Keratinocyte (primary cell): ENCODE results near the gene RPRD1B. TPM values are rescaled to one million over a fixed set of nuclear protein-coding genes. Genes with fewer than 3 reads are reported as not detected.
"Not testable (repeated sequence)": the region's sequence is repeated elsewhere in the genome, so short reads cannot be mapped to it uniquely, and the experiment has no call there.

Source experiments
- DNase-seq: peaks from one replicate; pipeline ENCODE4 v3.0.0-alpha.2; 2011; ENCODE audit warnings: low read depth, missing footprints, low spot score
- FAIRE-seq: peaks from 2 replicates; lab custom pipeline; 2011; peaks lifted over from hg19 to GRCh38; lab: Jason Lieb, UNC
- H2AFZ ChIP-seq: 2 replicates; pipeline ENCODE4 v1.6.0; 2012; ENCODE audit warnings: low read length, control low read depth, inconsistent platforms; ENCODE audit not compliant: control insufficient read depth
- H3K27ac ChIP-seq: 2 replicates; pipeline ENCODE4 v1.5.1; 2011; ENCODE audit warnings: low read length; ENCODE audit not compliant: control insufficient read depth, insufficient read depth
- H3K27me3 ChIP-seq: 3 replicates; pipeline ENCODE4 v1.6.0; 2011; ENCODE audit warnings: low read length; ENCODE audit not compliant: control insufficient read depth, insufficient read depth; ENCODE audit errors: extremely low read depth
- H3K36me3 ChIP-seq, 2 experiments: 2 replicates in 1 of 2; 3 replicates in 1 of 2; pipeline ENCODE4 v1.5.1; 2011; ENCODE audit warnings: low read length in 2 of 2, mild to moderate bottlenecking in 1 of 2; ENCODE audit not compliant: control insufficient read depth in 2 of 2, insufficient read depth in 2 of 2; ENCODE audit errors: extremely low read depth in 1 of 2
- H3K4me1 ChIP-seq: 3 replicates; pipeline ENCODE4 v1.5.1; 2011; ENCODE audit warnings: low read length; ENCODE audit not compliant: control insufficient read depth, insufficient read depth; ENCODE audit errors: extremely low read depth
- H3K4me2 ChIP-seq: 3 replicates; pipeline ENCODE4 v1.6.0; 2011; ENCODE audit warnings: low read depth, low read length; ENCODE audit not compliant: control insufficient read depth, insufficient read depth; ENCODE audit errors: extremely low read depth
- H3K4me3 ChIP-seq, 3 experiments: fragments of 200-600 bp in 1 of 3; sonication (generic) in 1 of 3; 2 replicates in 2 of 3; 3 replicates in 1 of 3; pipeline ENCODE4 v1.5.1; 2011 to 2016; ENCODE audit warnings: low read length in 3 of 3, mild to moderate bottlenecking in 3 of 3, control low read depth in 2 of 3, inconsistent platforms in 1 of 3, low read depth in 1 of 3, mixed read lengths in 1 of 3, mixed run types in 1 of 3, moderate library complexity in 1 of 3; ENCODE audit not compliant: control insufficient read depth in 2 of 3, insufficient read depth in 2 of 3; ENCODE audit errors: extremely low read depth in 1 of 3
- H3K79me2 ChIP-seq: 2 replicates; pipeline ENCODE4 v1.6.0; 2012; ENCODE audit warnings: low read length; ENCODE audit not compliant: control insufficient read depth, insufficient read depth
- H3K9ac ChIP-seq: 3 replicates; pipeline ENCODE4 v1.6.0; 2011; ENCODE audit warnings: low read length; ENCODE audit not compliant: control insufficient read depth, insufficient read depth; ENCODE audit errors: extremely low read depth
- H3K9me1 ChIP-seq: 3 replicates; pipeline ENCODE4 v1.6.0; 2011; ENCODE audit warnings: low read length; ENCODE audit not compliant: control insufficient read depth, insufficient read depth; ENCODE audit errors: extremely low read depth
- H3K9me3 ChIP-seq: 2 replicates; pipeline ENCODE4 v1.5.1; 2012; ENCODE audit warnings: low read depth, low read length; ENCODE audit not compliant: control insufficient read depth
- H4K20me1 ChIP-seq: 3 replicates; pipeline ENCODE4 v1.6.0; 2011; ENCODE audit warnings: low read length; ENCODE audit not compliant: control insufficient read depth, insufficient read depth; ENCODE audit errors: extremely low read depth
- EZH2 ChIP-seq: IDR thresholded peaks from one replicate; pipeline ENCODE4 v1.6.1; 2012; ENCODE audit warnings: inconsistent platforms, mild to moderate bottlenecking, low read length, moderate library complexity
- dilution Hi-C: fragments of 300-500 bp; cut with MboI; formaldehyde crosslinking; loops from one replicate; pipeline ENCODE4 v1.7.0; 2020; ENCODE audit warnings: low sequenced_read_pairs; ENCODE audit not compliant: extremely low pct_ligation_motif_present
- polyA plus RNA-seq, 5 experiments: library from polyadenylated mRNA; depleted of rRNA in 3 of 5; stranded (reverse) in 3 of 5; stranded (forward) in 1 of 5; unstranded in 1 of 5; fragments of >200 nt; gene quantifications; 1 replicate in 1 of 5; 2 replicates in 3 of 5; 3 replicates in 1 of 5; pipeline versions ENCODE4 v1.2.1 to v1.2.3, GENCODE V29; 2011 to 2012; ENCODE audit warnings: missing spikeins in 2 of 5, low read depth in 1 of 5, low replicate concordance in 1 of 5
- TF ChIP-seq, protein P1 (sequence below), 3 experiments: IDR thresholded peaks in 1 of 3; conservative IDR thresholded peaks in 1 of 3; optimal IDR thresholded peaks in 1 of 3; 2 replicates in 2 of 3; 3 replicates in 1 of 3; pipeline versions ENCODE3 to v1.5.1; 2011; ENCODE audit warnings: low read length in 3 of 3, mild to moderate bottlenecking in 3 of 3, moderate library complexity in 2 of 3, control low read depth in 1 of 3, inconsistent platforms in 1 of 3; ENCODE audit not compliant: insufficient read depth in 2 of 3; ENCODE audit errors: extremely low read depth in 1 of 3

The RPRD1B gene
- polyA plus RNA-seq, 1 donor (not counting 4 experiments of a cell fraction or from before 2014, with no cell fraction given), result 19.9 TPM

DNA sequence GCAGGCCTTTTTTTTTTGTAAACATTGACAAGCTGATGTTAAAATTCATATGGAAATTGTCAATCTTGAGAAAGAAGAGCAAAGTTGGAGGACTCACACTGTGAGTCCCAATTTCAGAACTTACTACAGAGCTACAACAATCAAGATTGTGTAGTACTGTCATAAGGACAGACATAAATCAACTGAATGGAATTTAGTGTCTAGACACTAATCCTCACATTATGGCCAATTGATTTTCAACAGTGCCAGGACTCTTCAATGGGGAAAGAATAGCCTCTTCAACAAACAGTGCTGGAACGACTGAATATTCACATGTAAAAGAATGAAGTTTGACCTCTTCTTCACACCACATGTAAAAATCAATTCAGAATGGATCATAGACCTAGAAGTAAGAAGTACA lies 70.7 kb downstream of the RPRD1B start:
- FAIRE-seq (no peak), DNase-seq (no peak)
- Histone ChIP-seq H3K27me3 (no peaks in the 10 kb centered on the region), H3K36me3 (no peaks in the 10 kb centered on the region), H2AFZ (no peak overlapping the region), H3K79me2 (no peaks in the 10 kb centered on the region), H3K27ac (no peak overlapping the region), H3K4me1 (no peaks in the 10 kb centered on the region), H3K4me3 (no peak overlapping the region), H4K20me1 (no peaks in the 10 kb centered on the region), H3K9me1 (no peaks in the 10 kb centered on the region), H3K9me3 (no peaks in the 10 kb centered on the region), H3K4me2 (no peak overlapping the region), H3K9ac (no peak overlapping the region)
- dilution Hi-C loops, result no loop called here
- TF ChIP-seq EZH2, result no peak
- TF ChIP-seq, protein P1, sequence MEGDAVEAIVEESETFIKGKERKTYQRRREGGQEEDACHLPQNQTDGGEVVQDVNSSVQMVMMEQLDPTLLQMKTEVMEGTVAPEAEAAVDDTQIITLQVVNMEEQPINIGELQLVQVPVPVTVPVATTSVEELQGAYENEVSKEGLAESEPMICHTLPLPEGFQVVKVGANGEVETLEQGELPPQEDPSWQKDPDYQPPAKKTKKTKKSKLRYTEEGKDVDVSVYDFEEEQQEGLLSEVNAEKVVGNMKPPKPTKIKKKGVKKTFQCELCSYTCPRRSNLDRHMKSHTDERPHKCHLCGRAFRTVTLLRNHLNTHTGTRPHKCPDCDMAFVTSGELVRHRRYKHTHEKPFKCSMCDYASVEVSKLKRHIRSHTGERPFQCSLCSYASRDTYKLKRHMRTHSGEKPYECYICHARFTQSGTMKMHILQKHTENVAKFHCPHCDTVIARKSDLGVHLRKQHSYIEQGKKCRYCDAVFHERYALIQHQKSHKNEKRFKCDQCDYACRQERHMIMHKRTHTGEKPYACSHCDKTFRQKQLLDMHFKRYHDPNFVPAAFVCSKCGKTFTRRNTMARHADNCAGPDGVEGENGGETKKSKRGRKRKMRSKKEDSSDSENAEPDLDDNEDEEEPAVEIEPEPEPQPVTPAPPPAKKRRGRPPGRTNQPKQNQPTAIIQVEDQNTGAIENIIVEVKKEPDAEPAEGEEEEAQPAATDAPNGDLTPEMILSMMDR (optimal IDR thresholded peaks at IDR 0.05 in 1 of 3, IDR thresholded peaks at IDR 0.05 in 1 of 3, conservative IDR thresholded peaks at IDR 0.05 in 1 of 3; ENCODE audit: extremely low read depth in 1 of 3, insufficient read depth in 2 of 3, low read length in 3 of 3), result no peak

DNA sequence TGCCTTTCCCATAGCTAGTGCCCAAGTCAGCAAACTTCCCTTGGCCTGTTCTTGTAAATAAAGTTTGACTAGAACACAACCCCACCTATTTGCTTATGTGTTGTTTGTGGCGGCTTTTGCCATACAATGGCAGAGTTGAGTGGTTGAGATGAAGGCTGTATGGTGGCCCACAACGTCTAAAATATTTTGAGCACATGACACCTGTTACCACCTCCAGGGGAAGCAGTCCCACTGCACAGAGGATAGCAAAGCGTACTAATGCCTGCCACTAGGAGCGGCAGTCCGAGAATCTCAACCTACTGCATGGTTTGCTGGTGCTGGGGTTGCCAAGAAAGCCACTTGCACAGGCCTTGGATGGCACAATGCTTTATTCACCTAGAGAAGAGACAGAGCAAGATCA lies 72.9 kb downstream of the RPRD1B start:
- TF ChIP-seq, protein P1 (optimal IDR thresholded peaks at IDR 0.05 in 1 of 3, IDR thresholded peaks at IDR 0.05 in 1 of 3, conservative IDR thresholded peaks at IDR 0.05 in 1 of 3; ENCODE audit: extremely low read depth in 1 of 3, insufficient read depth in 2 of 3, low read length in 3 of 3), result no peak
- TF ChIP-seq EZH2, result no peak
- Histone ChIP-seq H3K36me3 (no peaks in the 10 kb centered on the region), H3K4me1 (peaks cover 10% of the 10 kb centered on the region), H3K4me2 (no peak overlapping the region), H3K9me1 (no peaks in the 10 kb centered on the region), H3K27me3 (no peaks in the 10 kb centered on the region), H3K9me3 (no peaks in the 10 kb centered on the region), H3K27ac (no peak overlapping the region), H3K79me2 (no peaks in the 10 kb centered on the region), H4K20me1 (no peaks in the 10 kb centered on the region), H3K9ac (no peak overlapping the region), H2AFZ (no peak overlapping the region), H3K4me3 (no peak overlapping the region)
- dilution Hi-C loops, result no loop called here
- FAIRE-seq (no peak), DNase-seq (no peak)

DNA sequence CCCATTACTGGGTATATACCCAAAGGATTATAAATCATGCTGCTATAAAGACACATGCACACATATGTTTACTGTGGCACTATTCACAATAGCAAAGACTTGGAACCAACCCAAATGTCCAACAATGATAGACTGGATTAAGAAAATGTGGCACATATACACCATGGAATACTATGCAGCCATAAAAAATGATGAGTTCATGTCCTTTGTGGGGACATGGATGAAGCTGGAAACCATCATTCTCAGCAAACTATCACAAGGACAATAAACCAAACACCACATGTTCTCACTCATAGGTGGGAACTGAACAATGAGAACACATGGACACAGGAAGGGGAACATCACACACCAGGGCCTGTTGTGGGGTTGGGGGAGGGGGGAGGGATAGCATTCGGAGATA lies 73.8 kb downstream of the RPRD1B start:
- FAIRE-seq, H3K79me2 ChIP-seq, H3K4me1 ChIP-seq, H3K4me2 ChIP-seq, H3K9ac ChIP-seq, H3K4me3 ChIP-seq, H4K20me1 ChIP-seq, H3K27me3 ChIP-seq, dilution Hi-C loops, H3K27ac ChIP-seq, H3K36me3 ChIP-seq, H3K9me1 ChIP-seq, H3K9me3 ChIP-seq, DNase-seq, H2AFZ ChIP-seq: not testable (repeated sequence)

DNA sequence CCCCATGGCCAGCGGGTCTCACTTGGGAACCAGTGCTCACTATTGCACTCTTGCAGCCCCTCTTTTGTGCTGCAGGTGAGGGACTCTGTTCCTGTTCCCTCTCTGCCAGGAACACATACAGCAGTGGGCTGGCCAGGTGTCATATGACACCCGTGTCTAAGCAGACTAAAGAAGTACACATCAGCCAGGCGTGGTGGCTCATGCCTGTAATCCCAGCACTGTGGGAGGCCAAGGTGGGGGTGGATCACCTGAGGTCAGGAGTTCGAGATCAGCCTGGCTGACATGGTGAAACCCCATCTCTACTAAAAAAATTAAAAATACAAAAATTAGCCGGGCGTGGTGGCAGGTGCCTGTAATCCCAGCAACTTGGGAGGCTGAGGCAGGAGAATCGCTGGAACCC lies 74.4 kb downstream of the RPRD1B start:
- H2AFZ ChIP-seq, H3K4me3 ChIP-seq, H3K79me2 ChIP-seq, H3K9ac ChIP-seq, H3K9me1 ChIP-seq, H3K4me1 ChIP-seq, H4K20me1 ChIP-seq, H3K9me3 ChIP-seq, H3K27ac ChIP-seq, dilution Hi-C loops, H3K36me3 ChIP-seq, FAIRE-seq, DNase-seq, H3K4me2 ChIP-seq, H3K27me3 ChIP-seq: not testable (repeated sequence)
